K562 (cell line): ENCODE results near the gene TMEM131L. TPM values are rescaled to one million over a fixed set of nuclear protein-coding genes. Genes with fewer than 3 reads are reported as not detected.

Experiments
- ATAC-seq: fragments of 200-7000 bp; cut with Tn5 transposase; 3 replicates; pipeline ENCODE4 v1.9.1; 2020; ENCODE audit warnings: moderate library complexity
- BruUV-seq: library from RNA; stranded (reverse); fragments of 400-500 nt; replicated peaks from 2 replicates; lab custom pipeline; 2021; lab: Mats Ljungman, UMichigan
- CTCF ChIA-PET: fragments of 300-600 bp; formaldehyde crosslinking; extraction: SDS; loops from one replicate; lab custom pipeline; 2021; ENCODE audit warnings: low intra/inter-chr PET ratio; lab: Yijun Ruan, JAX
- POLR2A ChIA-PET: fragments of 300-600, 350-650 bp; sonication (Branson Sonifier 250); formaldehyde crosslinking; extraction: SDS; loops from one replicate; lab custom pipeline; 2021; ENCODE audit warnings: antibody characterized with exemption, inconsistent platforms; lab: Yijun Ruan, JAX
- DNase-seq, 4 experiments: peaks; one replicate each; pipeline versions ENCODE4 v3.0.0 to v3.0.0-alpha.2; 2011 to 2018; ENCODE audit warnings: low spot score in 3 of 4, mixed read lengths in 3 of 4; ENCODE audit errors: extremely low read depth in 1 of 4
- FAIRE-seq: peaks from 2 replicates; lab custom pipeline; 2011; peaks lifted over from hg19 to GRCh38; lab: Jason Lieb, UNC
- H2AFZ ChIP-seq: 2 replicates; pipeline ENCODE4 v1.6.0; 2011; ENCODE audit warnings: low read depth, low read length, control low read depth, inconsistent platforms
- H3K27ac ChIP-seq: fragments of 200-600 bp; 3 replicates; pipeline ENCODE4 v1.8.0; 2011; ENCODE audit warnings: low read depth, mild to moderate bottlenecking, control low read depth, inconsistent platforms, low read length, moderate library complexity, mixed read lengths; ENCODE audit errors: extremely low read depth
- H3K27me3 ChIP-seq, 2 experiments: fragments of 300-600 bp in 1 of 2; 2 replicates in 1 of 2; 3 replicates in 1 of 2; pipeline versions ENCODE4 v1.6.0 to v1.8.0; 2011; ENCODE audit warnings: inconsistent platforms in 2 of 2, low read length in 2 of 2, mild to moderate bottlenecking in 1 of 2, mixed read lengths in 1 of 2, moderate library complexity in 1 of 2; ENCODE audit not compliant: control insufficient read depth in 2 of 2, insufficient read depth in 2 of 2
- H3K36me3 ChIP-seq: fragments of 300-600 bp; 3 replicates; pipeline ENCODE4 v1.8.0; 2011; ENCODE audit warnings: mild to moderate bottlenecking, low read length, inconsistent platforms; ENCODE audit not compliant: control insufficient read depth, insufficient read depth
- H3K4me1 ChIP-seq, 2 experiments: fragments of 200-600 bp in 1 of 2; replicated peaks in 1 of 2; 2 replicates in 1 of 2; 3 replicates in 1 of 2; pipeline versions ENCODE4 v1.5.1 to v1.8.0; 2011; ENCODE audit warnings: inconsistent platforms in 2 of 2, low read length in 2 of 2, mild to moderate bottlenecking in 1 of 2, mixed read lengths in 1 of 2, moderate library complexity in 1 of 2; ENCODE audit not compliant: control insufficient read depth in 2 of 2, insufficient read depth in 2 of 2
- H3K4me2 ChIP-seq: 2 replicates; pipeline ENCODE4 v1.6.1; 2011; ENCODE audit warnings: low read length, control low read depth, inconsistent platforms, mixed read lengths; ENCODE audit not compliant: insufficient read depth
- H3K4me3 ChIP-seq: fragments of 200-600 bp; sonication (generic), shearing (Covaris generic); 2 replicates; pipeline ENCODE4 v1.5.1; 2016; ENCODE audit warnings: control low read depth, inconsistent platforms
- H3K79me2 ChIP-seq: fragments of 200-600 bp; 3 replicates; pipeline ENCODE4 v1.8.0; 2011; ENCODE audit warnings: low read length, inconsistent platforms; ENCODE audit not compliant: control insufficient read depth, insufficient read depth
- H3K9ac ChIP-seq, 2 experiments: 2 replicates each; pipeline versions ENCODE4 v1.6.0 to v1.6.1; 2011; ENCODE audit warnings: low read depth in 2 of 2, low read length in 2 of 2, control low read depth in 1 of 2, inconsistent platforms in 1 of 2, mild to moderate bottlenecking in 1 of 2, mixed read lengths in 1 of 2; ENCODE audit not compliant: insufficient read depth in 1 of 2
- H3K9me1 ChIP-seq: one replicate; pipeline ENCODE4 v1.6.0; 2011; ENCODE audit warnings: inconsistent platforms, mild to moderate bottlenecking, low read length, moderate library complexity; ENCODE audit not compliant: control insufficient read depth, insufficient read depth
- H3K9me3 ChIP-seq: replicated peaks from 2 replicates; pipeline ENCODE4 v1.5.1; 2011; ENCODE audit warnings: low read depth, low read length, inconsistent platforms; ENCODE audit not compliant: control insufficient read depth, insufficient read depth
- H4K20me1 ChIP-seq: replicated peaks from 2 replicates; pipeline ENCODE4 v1.6.1; 2011; ENCODE audit warnings: low read length, inconsistent platforms, mixed read lengths; ENCODE audit not compliant: control insufficient read depth, insufficient read depth
- ARID3B ChIP-seq: fragments of 250-450 bp; sonication (Bioruptor Pico); IDR thresholded peaks from 2 replicates; pipeline ENCODE4 v1.4.0; 2020; ENCODE audit warnings: borderline replicate concordance
- GTF2F1 ChIP-seq: IDR thresholded peaks from 2 replicates; pipeline ENCODE4 v1.6.1; 2011; ENCODE audit warnings: low read depth, low read length, improper control_type of control experiment
- ID3 ChIP-seq, 2 experiments: fragments of 250-450 bp in 1 of 2; fragments of 450-650 bp in 1 of 2; sonication (Bioruptor Pico) in 1 of 2; IDR thresholded peaks; 2 replicates each; pipeline versions ENCODE4 v1.6.1 to v1.8.0; 2016 to 2021; ENCODE audit warnings: mild to moderate bottlenecking in 2 of 2, moderate library complexity in 2 of 2, missing compliant biosample characterization in 1 of 2, missing genetic modification characterization in 1 of 2
- POLR3G ChIP-seq: IDR thresholded peaks from 2 replicates; pipeline ENCODE4 v1.6.1; 2011; ENCODE audit not compliant: insufficient read length, insufficient replicate concordance; ENCODE audit errors: extremely low read depth
- STAT6 ChIP-seq: sonication (generic); formaldehyde crosslinking; IDR thresholded peaks from 2 replicates; pipeline ENCODE4 v1.8.1; 2023; ENCODE audit warnings: mild to moderate bottlenecking, missing genetic modification reagents
- ZFPM2 ChIP-seq: fragments of 250-450 bp; sonication (Bioruptor Pico); IDR thresholded peaks from 2 replicates; pipeline ENCODE4 v1.5.1; 2022; ENCODE audit warnings: mild to moderate bottlenecking
- ZNF561 ChIP-seq: fragments of 450-650 bp; formaldehyde crosslinking; conservative IDR thresholded peaks from 2 replicates; pipeline ENCODE4 v1.4.0; 2020; ENCODE audit warnings: mild to moderate bottlenecking, moderate library complexity
- WGBS: fragments of 100-300 bp; shearing (Covaris generic); methylation state at CpG from one replicate; pipeline ENCODE4 v1.1.6; 2016; ENCODE audit warnings: low coverage, mixed read lengths; ENCODE audit not compliant: insufficient coverage; ENCODE audit errors: missing lambda C conversion rate; 5-methylcytosine and 5-hydroxymethylcytosine counted together
- in situ Hi-C: fragments of 300-500 bp; cut with MboI; formaldehyde crosslinking; loops from 4 replicates; pipeline ENCODE4 v1.15.0; 2018; ENCODE audit warnings: inconsistent platforms, mixed read lengths
- intact Hi-C: fragments of 100-400 bp; cut with micrococcal nuclease; formaldehyde crosslinking; loops from 2 replicates; pipeline ENCODE4 v1.14.2; 2022
- polyA plus RNA-seq, 8 experiments: library from polyadenylated mRNA; depleted of rRNA in 4 of 8; stranded (reverse) in 5 of 8; unstranded in 3 of 8; fragments of >200 nt; fragmentation: Nextera tagmentation in 2 of 8; fragmentation: Illumina TruSeq in 1 of 8; extraction: Ambion mirVana in 2 of 8; extraction: Trizol in 1 of 8; gene quantifications; 2 replicates each; pipeline versions ENCODE4 v1.2.1 to v1.2.3, GENCODE V29; 2011 to 2014; ENCODE audit warnings: inconsistent platforms in 1 of 8, missing spikeins in 1 of 8
- total RNA-seq, 7 experiments: library from RNA; depleted of rRNA in 6 of 7; stranded (reverse); fragments of >200 nt in 6 of 7; fragmentation: Illumina TruSeq in 2 of 7; extraction: Trizol in 2 of 7; gene quantifications; 2 replicates each; pipeline versions ENCODE4 v1.2.1 to v1.2.3, GENCODE V29; 2011 to 2021; ENCODE audit warnings: low replicate concordance in 1 of 7

TMEM131L gene
- total and polyA plus RNA-seq, 9 of the 15 experiments (the other 6 are each of a cell fraction or from before 2014, with no cell fraction given): 1.2 to 20.8 (median 12.9) TPM

GRCh38 chr4:153570228-153570973, 104.2 kb downstream of the TMEM131L start:
- no peak for DNase-seq
- H2AFZ ChIP-seq: no peak overlapping the region
- H3K9ac ChIP-seq: no peak overlapping the region; a peak in 1 of 4 replicates
- WGBS: 71% methylated on average over 12 of the region's 12 CpGs
- peaks cover 18% of the 10 kb centered on the region for H3K36me3 ChIP-seq
- in situ Hi-C loops (loop anchor here (5.0 to 10.0 kb wide), 2 partner anchors 223 to 416 kb away; no protein-coding TSS in a partner anchor), intact Hi-C loops (loop anchor here (10.0 kb wide), 1 partner anchor 106 kb away; the partner anchor contains the start of gene TMEM131L)
- no peak for FAIRE-seq
- no peak overlapping the region for H3K4me3 ChIP-seq
- no peaks in the 10 kb centered on the region for H3K79me2 ChIP-seq
- POLR2A ChIA-PET: interaction anchor here (0.7 kb wide), 1 partner anchor 200 kb away, joined by 3 read pairs; no protein-coding TSS in a partner anchor
- no peaks in the 10 kb centered on the region for H3K9me1 ChIP-seq
- H3K4me2 ChIP-seq: no peak overlapping the region
- H4K20me1 ChIP-seq: no peaks in the 10 kb centered on the region
- H3K4me1 ChIP-seq: peaks cover 0 to 3% of the 10 kb centered on the region in 2 experiments; a peak in 2 of 5 replicates
- BruUV-seq: no TSS peak
- no peaks in the 10 kb centered on the region for H3K27me3 ChIP-seq
- TF ChIP-seq STAT6 (CRISPR knock-in tag) (no peak), ZNF561 (no peak), ID3 (CRISPR knock-in tag; IDR thresholded peaks at IDR 0.05) (no peak), ID3 (tag; IDR thresholded peaks at IDR 0.05) (no peak), GTF2F1 (no peak), ZFPM2 (no peak), ARID3B (CRISPR knock-in tag) (no peak), POLR3G (no peak)
- no peak for ATAC-seq
- CTCF ChIA-PET: no interaction called here
- H3K27ac ChIP-seq: no peak overlapping the region
- H3K9me3 ChIP-seq: no peaks in the 10 kb centered on the region
